Activated T-cell treated with anti-CD3 and anti-CD28 coated beads, Interleukin-2, amount 50 U/mL, for 1 hour (primary cell): ENCODE measurements around the gene SLC15A3.
A peak's percentile ranks its signal among the peaks of the same experiment; 100 is the strongest.
"Not testable (repeated sequence)": the region's sequence is repeated elsewhere in the genome, so short reads cannot be mapped to it uniquely, and the experiment has no call there.

Source experiments
- DNase-seq: peaks from one replicate; pipeline ENCODE4 v3.0.0-alpha.2; 2020

The SLC15A3 gene

DNA sequence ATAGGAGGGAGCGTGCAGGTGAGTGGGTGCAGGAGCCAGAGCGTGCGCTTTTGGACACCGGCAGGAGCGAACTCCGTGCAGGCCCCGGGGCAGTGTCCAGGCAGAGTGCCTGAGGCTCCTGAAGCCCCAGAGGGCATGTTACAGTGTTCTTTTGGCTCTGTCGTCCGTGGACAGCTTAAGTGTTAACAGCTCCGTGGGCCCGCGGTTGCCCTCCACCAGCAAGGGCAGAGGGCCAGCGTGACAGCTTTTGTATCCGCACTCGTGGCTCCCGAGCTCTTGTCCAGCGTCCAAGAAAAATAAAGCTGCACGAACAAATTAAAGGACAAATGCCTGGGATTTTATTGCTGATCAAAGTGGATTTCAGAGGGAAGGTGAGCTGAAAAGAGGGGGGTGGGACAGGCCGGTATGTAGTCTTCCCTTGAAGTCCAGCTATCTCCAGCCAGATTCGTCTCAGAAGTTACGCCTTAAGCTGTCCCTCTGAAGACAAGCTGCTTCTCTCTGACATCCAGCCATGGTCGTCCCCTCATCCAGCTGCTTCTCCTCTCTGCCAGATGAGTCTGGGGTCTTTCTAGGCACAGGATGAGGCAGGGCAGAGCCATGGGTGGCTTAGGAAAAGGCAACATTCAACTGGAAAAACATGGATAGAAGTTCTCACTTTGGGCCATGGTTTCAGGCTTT lies 39.0 kb downstream of the SLC15A3 start:
- peak; percentile 19 for DNase-seq

- DNase-seq, result peak; percentile 47
These were observed 39.6 kb downstream of the SLC15A3 start for GRCh38 chr11:60912223-60912850.

DNA sequence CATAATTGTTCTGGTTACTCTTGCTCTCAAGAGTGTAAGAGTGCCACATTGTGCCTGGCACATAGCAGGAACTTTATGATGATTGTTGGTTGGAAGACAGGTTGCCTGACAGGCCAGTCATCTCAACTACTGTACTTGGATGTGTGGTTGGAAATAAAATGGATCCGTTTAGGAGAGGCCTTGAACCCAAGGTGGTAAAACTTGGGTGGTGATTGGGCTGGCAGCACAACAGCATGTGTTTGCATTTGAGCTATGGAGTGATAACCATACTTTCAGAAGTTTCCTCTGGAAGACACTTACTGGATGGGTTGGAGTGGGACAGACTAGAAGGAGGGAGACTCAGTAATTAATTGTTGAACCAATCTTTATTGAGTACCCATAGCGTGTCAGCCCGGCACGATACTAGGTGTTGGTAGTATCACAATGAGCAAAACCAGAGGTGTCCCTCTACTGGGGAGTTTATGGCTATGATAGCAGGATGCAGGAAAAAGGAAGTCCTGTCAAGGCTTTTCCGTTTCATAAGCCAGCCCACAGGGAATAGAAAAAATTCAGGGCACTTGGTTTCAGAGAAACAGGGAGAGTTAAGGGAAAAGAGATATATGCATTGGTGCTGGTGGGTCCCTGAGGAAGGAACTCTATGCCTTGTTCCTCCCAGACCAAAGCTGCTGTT lies 41.1 kb downstream of the SLC15A3 start:
- DNase-seq, result no peak

- DNase-seq, result no peak
These were observed 41.7 kb downstream of the SLC15A3 start for GRCh38 chr11:60910281-60910687.

GRCh38 chr11:60909680-60910280 lies 42.2 kb downstream of the SLC15A3 start:
- not testable (repeated sequence) for DNase-seq

DNA sequence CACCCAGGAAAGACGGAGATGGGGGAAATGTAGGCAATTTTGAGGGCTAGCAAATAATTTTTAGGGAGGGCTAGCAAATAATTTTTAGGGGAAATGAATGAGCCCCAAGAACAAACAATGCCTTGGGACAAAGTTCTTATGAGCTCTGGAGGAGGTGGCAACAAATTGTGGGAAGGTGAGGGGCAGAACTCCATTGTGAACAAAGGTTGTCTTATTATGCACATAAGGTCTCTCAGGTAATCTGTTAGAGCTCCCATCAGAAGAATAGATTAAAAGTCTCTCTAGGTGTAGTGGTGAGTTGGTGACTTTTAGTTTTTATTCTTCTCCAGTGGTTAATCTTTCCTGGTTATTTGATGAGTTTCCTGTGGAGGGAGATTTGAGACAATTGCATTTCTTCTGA lies 43.2 kb downstream of the SLC15A3 start:
- no peak for DNase-seq

- peak; percentile 98 for DNase-seq
These were observed 45.6 kb downstream of the SLC15A3 start, which contains the start of gene PRPF19 for GRCh38 chr11:60906132-60906972. Gene PRPF19, minus strand, starts transcription at chr11:60906585. Its CDS starts 203 bp downstream, at chr11:60906382.

GRCh38 chr11:60905551-60906113 lies 46.3 kb downstream of the SLC15A3 start:
- DNase-seq, result no peak

DNA sequence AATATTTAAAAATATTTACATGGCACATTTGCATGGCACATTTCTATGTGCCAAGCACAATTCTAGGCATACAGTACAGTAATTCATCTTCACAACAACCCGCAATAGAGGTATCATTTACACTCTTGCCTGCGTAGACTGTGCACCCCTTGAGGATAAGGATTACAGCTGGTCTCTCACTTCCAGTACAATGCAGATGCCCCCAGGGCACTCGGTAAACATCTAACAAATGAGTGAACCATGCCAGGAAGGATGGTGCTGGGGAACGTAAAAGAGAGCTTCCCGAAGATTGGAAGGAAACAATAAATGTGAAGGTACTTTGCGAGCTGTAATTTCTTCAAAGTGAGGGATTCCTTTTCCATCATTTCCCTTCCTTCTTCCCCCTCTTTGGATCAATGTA lies 46.9 kb downstream of the SLC15A3 start:
- DNase-seq, result no peak

DNA sequence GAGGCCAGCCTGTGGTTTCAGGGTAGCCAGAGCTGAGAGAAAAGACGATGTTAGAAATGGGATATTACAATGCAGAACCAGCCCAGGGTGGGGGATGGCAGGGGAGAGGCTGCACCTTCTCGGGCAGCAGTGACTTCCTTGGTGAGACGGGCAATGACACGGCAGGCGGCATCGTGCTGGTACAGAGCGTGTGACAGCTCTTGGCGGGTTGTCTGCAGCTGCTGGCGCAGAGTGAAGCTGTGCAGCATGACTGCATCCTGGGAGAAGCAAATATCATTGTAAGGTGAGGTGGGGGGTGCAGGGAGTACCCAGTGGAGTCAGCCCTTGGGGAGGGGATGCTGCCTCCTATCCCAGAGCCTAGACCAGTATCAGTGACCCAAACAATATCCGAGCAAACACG lies 49.4 kb downstream of the SLC15A3 start:
- DNase-seq, result no peak

GRCh38 chr11:60900673-60901404 lies 51.1 kb downstream of the SLC15A3 start:
- DNase-seq, result no peak

DNA sequence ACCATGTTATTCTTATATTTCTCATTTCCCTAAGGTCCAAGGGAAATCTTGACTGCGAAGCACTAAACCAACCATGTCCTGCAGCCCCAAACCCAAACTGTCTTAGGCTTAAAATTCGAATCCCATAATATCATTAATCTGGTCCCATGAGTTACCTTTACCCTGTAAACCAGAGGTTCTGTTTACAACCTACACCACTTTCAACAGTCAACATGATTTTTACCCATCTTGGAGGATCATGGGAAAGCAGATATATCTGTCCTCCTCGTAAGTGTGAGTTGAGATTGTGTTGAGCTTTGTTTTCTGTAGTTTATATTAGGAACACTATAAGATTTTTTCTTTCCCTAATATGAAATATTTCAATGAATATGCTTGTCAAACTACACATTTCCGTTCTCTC lies 52.0 kb downstream of the SLC15A3 start:
- no peak for DNase-seq

GRCh38 chr11:60899046-60899936 lies 52.7 kb downstream of the SLC15A3 start:
- DNase-seq, result no peak

DNA sequence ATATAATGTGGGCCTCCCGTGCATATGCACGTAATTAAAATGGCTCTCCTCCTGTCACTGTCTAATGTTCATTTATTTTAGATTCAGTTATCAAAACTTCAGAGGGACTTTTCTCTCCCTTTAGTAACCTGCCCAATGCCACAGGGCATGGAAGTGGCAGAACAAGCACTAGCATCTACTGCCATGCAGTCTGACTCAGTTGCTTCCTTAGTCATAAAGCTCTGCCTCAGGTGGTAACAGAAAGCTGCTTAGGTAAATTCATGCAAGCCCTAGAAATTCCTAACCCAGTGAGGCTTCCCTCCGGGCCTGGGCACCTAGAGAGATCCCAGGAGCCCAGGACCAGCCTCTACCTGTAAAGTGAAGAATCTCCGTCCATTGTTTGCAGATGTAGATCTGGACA lies 54.5 kb downstream of the SLC15A3 start:
- no peak for DNase-seq

DNA sequence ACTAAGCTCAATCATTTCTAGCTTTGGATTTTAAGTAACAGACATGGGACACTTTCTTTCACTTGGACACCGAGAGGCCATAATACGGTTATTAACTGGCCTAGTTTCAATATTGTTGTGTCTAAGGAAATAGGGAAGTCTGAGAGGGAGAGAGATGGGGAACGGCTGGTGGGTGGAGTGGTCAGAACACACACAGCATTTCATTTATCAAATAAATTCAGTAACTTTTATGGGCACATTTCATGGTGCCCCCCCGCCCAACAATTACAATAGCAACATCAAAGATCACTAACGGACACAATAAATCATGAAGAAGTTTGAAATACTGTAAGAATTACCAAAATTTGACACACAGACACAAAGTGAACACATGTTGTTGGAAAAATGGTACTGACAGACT lies 56.3 kb downstream of the SLC15A3 start:
- no peak for DNase-seq

GRCh38 chr11:60891103-60891741 lies 60.8 kb downstream of the SLC15A3 start:
- DNase-seq, result no peak

DNA sequence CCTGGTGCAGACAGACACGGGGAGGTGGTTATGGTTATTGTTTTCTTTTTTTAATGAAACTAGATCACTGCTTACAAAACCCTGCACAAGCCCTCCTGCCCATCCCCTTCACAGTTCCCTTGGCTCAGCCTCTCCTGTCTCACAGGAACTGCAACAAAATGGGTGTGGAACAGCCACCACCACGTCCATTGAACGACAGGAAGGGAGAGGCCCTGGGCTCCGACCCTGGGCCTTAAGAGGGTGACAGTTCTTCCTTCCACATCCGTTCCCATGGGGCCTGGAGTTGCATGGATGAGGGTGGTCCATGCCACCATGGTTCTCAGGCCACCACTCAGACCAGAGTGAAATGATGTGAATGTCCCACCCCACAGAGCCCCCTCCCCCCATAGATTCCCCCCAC lies 61.3 kb downstream of the SLC15A3 start:
- DNase-seq, result no peak

DNA sequence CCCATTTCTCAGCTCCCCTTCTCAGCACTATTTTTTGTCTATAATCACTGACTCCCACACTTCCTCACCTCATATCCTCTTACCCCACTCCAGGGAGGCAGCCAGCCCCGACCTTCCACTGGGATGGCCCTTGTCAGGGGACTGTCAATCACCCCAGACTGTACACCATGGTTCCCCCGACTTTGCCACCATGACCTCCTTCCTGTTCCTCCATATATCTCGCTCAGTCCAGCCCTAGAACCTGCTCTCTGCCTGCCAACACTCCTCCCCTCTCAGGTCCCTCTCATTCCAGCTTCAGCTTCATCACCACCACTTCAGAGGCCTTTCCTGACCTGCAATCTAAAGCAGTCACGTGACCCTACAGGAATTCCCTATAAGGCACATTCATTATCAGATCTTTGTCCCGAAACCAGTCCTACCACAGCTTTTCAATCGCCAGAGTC lies 62.1 kb downstream of the SLC15A3 start:
- no peak for DNase-seq

DNA sequence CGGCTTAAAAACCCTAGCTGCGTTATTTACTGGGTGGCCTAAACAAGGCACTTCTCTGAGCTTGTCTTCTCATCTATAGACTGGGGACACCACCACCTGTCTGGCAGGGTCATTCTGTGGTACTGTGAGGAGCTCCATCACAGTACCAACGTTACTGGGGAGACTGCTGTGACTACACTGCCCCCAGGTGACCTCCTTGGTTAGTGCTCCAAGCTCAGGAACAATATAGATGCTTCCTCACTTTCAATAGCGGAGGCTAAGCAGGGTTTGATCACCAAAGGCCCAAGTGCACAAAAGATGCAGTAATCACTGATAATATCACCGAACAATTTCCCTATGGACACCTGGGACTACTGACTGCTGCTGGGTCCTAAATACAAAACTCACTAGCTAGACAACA lies 64.4 kb downstream of the SLC15A3 start:
- DNase-seq, result peak; percentile 38
